MCF 10A (cell line): ENCODE measurements around the gene NTF4. TPM values are rescaled to one million over a fixed set of nuclear protein-coding genes. Genes with fewer than 3 reads are reported as not detected.
A peak's percentile ranks its signal among the peaks of the same experiment; 100 is the strongest.

Experiments
- BruUV-seq: library from RNA; stranded (reverse); fragments of 400-500 nt; replicated peaks from 2 replicates; lab custom pipeline; 2021; lab: Mats Ljungman, UMichigan
- CTCF ChIA-PET: fragments of 300-600 bp; sonication (Branson Sonifier 250); formaldehyde crosslinking; extraction: SDS; loops from one replicate; lab custom pipeline; 2021; ENCODE audit warnings: antibody characterized with exemption, inconsistent platforms; lab: Yijun Ruan, JAX
- POLR2A ChIA-PET: fragments of 300-600, 350-650 bp; sonication (Branson Sonifier 250); formaldehyde crosslinking; extraction: SDS; loops from one replicate; lab custom pipeline; 2020; ENCODE audit warnings: antibody characterized with exemption, inconsistent platforms; lab: Yijun Ruan, JAX
- DNase-seq: peaks from one replicate; pipeline ENCODE4 v3.0.0-alpha.2; 2018; ENCODE audit not compliant: unreplicated experiment
- H3K27ac Mint-ChIP-seq: one replicate; pipeline ENCODE4 v1.8.0; 2022; ENCODE audit warnings: mild to moderate bottlenecking, low read depth, mixed read lengths; ENCODE audit not compliant: unreplicated experiment
- H3K27me3 Mint-ChIP-seq: one replicate; pipeline ENCODE4 v1.8.0; 2022; ENCODE audit warnings: mixed read lengths; ENCODE audit not compliant: insufficient read depth, unreplicated experiment
- H3K36me3 Mint-ChIP-seq: one replicate; pipeline ENCODE4 v1.8.0; 2022; ENCODE audit warnings: mild to moderate bottlenecking, moderate library complexity, mixed read lengths; ENCODE audit not compliant: insufficient read depth, unreplicated experiment
- H3K4me1 Mint-ChIP-seq: one replicate; pipeline ENCODE4 v1.8.0; 2022; ENCODE audit warnings: mixed read lengths; ENCODE audit not compliant: insufficient read depth, unreplicated experiment
- H3K4me3 Mint-ChIP-seq: one replicate; pipeline ENCODE4 v1.8.0; 2022; ENCODE audit warnings: mild to moderate bottlenecking, moderate library complexity, mixed read lengths; ENCODE audit not compliant: unreplicated experiment
- H3K9me3 Mint-ChIP-seq: one replicate; pipeline ENCODE4 v1.8.0; 2022; ENCODE audit warnings: mixed read lengths; ENCODE audit not compliant: unreplicated experiment
- CTCF ChIP-seq: fragments of 200-600 bp; IDR thresholded peaks from one replicate; pipeline ENCODE4 v1.8.0; 2022; ENCODE audit warnings: antibody characterized with exemption, mild to moderate bottlenecking; ENCODE audit not compliant: unreplicated experiment
- intact Hi-C: fragments of 100-400 bp; cut with micrococcal nuclease; formaldehyde crosslinking; loops from 2 replicates; pipeline ENCODE4 v1.14.1; 2022
- total RNA-seq: library from RNA; stranded (reverse); gene quantifications from 2 replicates; pipeline ENCODE4 v1.2.3, GENCODE V29; 2022

NTF4 gene
- total RNA-seq, 1 experiment from 2014 or later = 7.8 TPM

- Mint-ChIP-seq H3K27ac (no peak overlapping the region), H3K4me1 (peaks cover 8% of the 10 kb centered on the region), H3K9me3 (no peaks in the 10 kb centered on the region), H3K36me3 (peaks cover 11% of the 10 kb centered on the region), H3K4me3 (no peak overlapping the region), H3K27me3 (peaks cover 27% of the 10 kb centered on the region)
- DNase-seq = no peak
- ChIA-PET POLR2A (no interaction called here), CTCF (interaction anchor here (0.6 to 1.0 kb wide), 3 partner anchors 30 to 102 kb away, joined by 3 to 4 read pairs (median 3); partner anchors contain the start of gene FTL)
- BruUV-seq = no TSS peak
- TF ChIP-seq CTCF = no peak
- intact Hi-C loops = no loop called here
Measured at GRCh38 chr19:49067554-49067953, 2.9 kb upstream of the NTF4 start.

- peaks cover 8% of the 10 kb centered on the region for H3K4me1 Mint-ChIP-seq
- ChIA-PET POLR2A (interaction anchor here (1.8 kb wide), 1 partner anchor 73 kb away, joined by 8 read pairs; the partner anchor contains the start of genes GYS1 and RUVBL2), CTCF (interaction anchor here (1.2 to 1.6 kb wide), 2 partner anchors 10 to 67 kb away, joined by 6 to 8 read pairs; no protein-coding TSS in a partner anchor)
- H3K4me3 Mint-ChIP-seq = no peak overlapping the region
- intact Hi-C loops = no loop called here
- peaks cover 24% of the 10 kb centered on the region for H3K27me3 Mint-ChIP-seq
- H3K9me3 Mint-ChIP-seq = no peaks in the 10 kb centered on the region
- H3K36me3 Mint-ChIP-seq = peaks cover 11% of the 10 kb centered on the region
- no peak overlapping the region for H3K27ac Mint-ChIP-seq
- no peak for TF ChIP-seq CTCF
- BruUV-seq = no TSS peak
- DNase-seq = no peak
Measured at GRCh38 chr19:49065905-49066512, 1.4 kb upstream of the NTF4 start.

GRCh38 chr19:49064029-49064629, 489 bp downstream of the NTF4 start:
- peak overlapping the region; percentile 79 for H3K27ac Mint-ChIP-seq
- no peaks in the 10 kb centered on the region for H3K9me3 Mint-ChIP-seq
- BruUV-seq = no TSS peak
- ChIA-PET POLR2A (interaction anchor here (0.5 to 1.8 kb wide), 6 partner anchors 22 to 190 kb away, joined by 3 to 8 read pairs (median 4); partner anchors contain the start of genes GYS1 and RUVBL2), CTCF (interaction anchor here (0.6 to 1.6 kb wide), 3 partner anchors 50 to 99 kb away, joined by 3 to 8 read pairs (median 3); no protein-coding TSS in a partner anchor)
- H3K27me3 Mint-ChIP-seq = peaks cover 24% of the 10 kb centered on the region
- H3K4me3 Mint-ChIP-seq = peak overlapping the region; percentile 79
- peaks cover 8% of the 10 kb centered on the region for H3K4me1 Mint-ChIP-seq
- peak; percentile 50 for DNase-seq
- intact Hi-C loops = no loop called here
- peaks cover 11% of the 10 kb centered on the region for H3K36me3 Mint-ChIP-seq
- TF ChIP-seq CTCF = no peak

GRCh38 chr19:49061445-49061844, 3.2 kb downstream of the NTF4 start:
- H3K27me3 Mint-ChIP-seq = peaks cover 14% of the 10 kb centered on the region
- peaks cover 11% of the 10 kb centered on the region for H3K36me3 Mint-ChIP-seq
- no peaks in the 10 kb centered on the region for H3K9me3 Mint-ChIP-seq
- peaks cover 16% of the 10 kb centered on the region for H3K4me1 Mint-ChIP-seq
- CTCF ChIA-PET = no interaction called here
- POLR2A ChIA-PET = no interaction called here
- no peak overlapping the region for H3K4me3 Mint-ChIP-seq
- no peak overlapping the region for H3K27ac Mint-ChIP-seq
- BruUV-seq = no TSS peak
- intact Hi-C loops = no loop called here
- no peak for DNase-seq
- no peak for TF ChIP-seq CTCF
